ENCODE results near the gene ZG16B.

- no peak for TF ChIP-seq POLR2A (IDR thresholded peaks at IDR 0.05)
- TF ChIP-seq CTCF (IDR thresholded peaks at IDR 0.05), result no peak
Measured at GRCh38 chr16:2790631-2791030, 39.5 kb upstream of the ZG16B start.
